ENCODE measurements around the gene ADD1.
A peak's percentile ranks its signal among the peaks of the same experiment; 100 is the strongest.

The ADD1 gene

GRCh38 chr4:2843263-2843940 is at the start of gene ADD1:
TSS of gene ADD1 (plus strand) at chr4:2843844. CDS start at chr4:2875916, 32,072 bp downstream.
- DNase-seq (ENCODE audit: low spot score) = peak; percentile 100

- DNase-seq (ENCODE audit: low spot score) = peak; percentile 85
Observed at GRCh38 chr4:2794486-2795299, 49.0 kb upstream of the ADD1 start.

- no peak for DNase-seq (ENCODE audit: low spot score)
Observed at GRCh38 chr4:2795300-2795892, 48.2 kb upstream of the ADD1 start.

GRCh38 chr4:2795893-2796848 is 47.5 kb upstream of the ADD1 start:
- DNase-seq (ENCODE audit: low spot score) = peak; percentile 59

GRCh38 chr4:2796849-2797544 is 46.6 kb upstream of the ADD1 start:
- DNase-seq (ENCODE audit: low spot score) = no peak

- DNase-seq (ENCODE audit: low spot score) = no peak
Observed at GRCh38 chr4:2797545-2798305, 45.9 kb upstream of the ADD1 start.

- no peak for DNase-seq (ENCODE audit: low spot score)
Observed at GRCh38 chr4:2798399-2799223, 45.0 kb upstream of the ADD1 start.

GRCh38 chr4:2799224-2799911 is 44.3 kb upstream of the ADD1 start:
- no peak for DNase-seq (ENCODE audit: low spot score)

GRCh38 chr4:2799971-2800690 is 43.5 kb upstream of the ADD1 start:
- DNase-seq (ENCODE audit: low spot score) = no peak

- DNase-seq (ENCODE audit: low spot score) = peak; percentile 71
Observed at GRCh38 chr4:2800691-2801596, 42.7 kb upstream of the ADD1 start.

- DNase-seq (ENCODE audit: low spot score) = no peak
Observed at GRCh38 chr4:2802618-2803531, 40.8 kb upstream of the ADD1 start.

GRCh38 chr4:2803624-2804448 is 39.8 kb upstream of the ADD1 start:
- DNase-seq (ENCODE audit: low spot score) = no peak

- DNase-seq (ENCODE audit: low spot score) = no peak
Observed at GRCh38 chr4:2804449-2804972, 39.1 kb upstream of the ADD1 start.

- no peak for DNase-seq (ENCODE audit: low spot score)
Observed at GRCh38 chr4:2804973-2805501, 38.6 kb upstream of the ADD1 start.
